Body of pancreas (tissue), 4 donors: ENCODE results near the gene GRPEL2. TPM values are rescaled to one million over a fixed set of nuclear protein-coding genes. Genes with fewer than 3 reads are reported as not detected.

Experiments
- ATAC-seq: fragments of 150-250 bp; one replicate; pipeline ENCODE4 v1.9.1; 2016
- DNase-seq, 4 donors: peaks; one replicate each; pipeline ENCODE4 v3.0.0-alpha.2; 2019
- H3K27ac ChIP-seq, 4 donors: fragments of 200-600 bp; sonication (generic); 1 replicate in 3 of 4; 2 replicates in 1 of 4; pipeline versions ENCODE4 v1.5.1 to v1.6.1; 2016 to 2019; ENCODE audit warnings: mild to moderate bottlenecking in 1 of 4, mixed read lengths in 1 of 4, moderate library complexity in 1 of 4
- H3K27me3 ChIP-seq, 2 donors: fragments of 200-600 bp; sonication (generic); one replicate each; pipeline ENCODE4 v1.6.0; 2016; ENCODE audit warnings: mild to moderate bottlenecking in 1 of 2
- H3K36me3 ChIP-seq, 2 donors: fragments of 200-600 bp; sonication (generic); replicated peaks in 1 of 2; 2 replicates each; pipeline ENCODE4 v1.5.1; 2016; ENCODE audit warnings: low read depth in 2 of 2; ENCODE audit not compliant: insufficient read depth in 1 of 2
- H3K4me1 ChIP-seq: fragments of 200-600 bp; sonication (generic); one replicate; pipeline ENCODE4 v1.6.0; 2016
- H3K4me3 ChIP-seq, 2 donors: fragments of 200-600 bp; sonication (generic); 1 replicate in 1 of 2; 2 replicates in 1 of 2; pipeline ENCODE4 v1.5.1; 2016 to 2019
- H3K9me3 ChIP-seq, 3 donors: fragments of 200-600 bp; sonication (generic); 1 replicate in 2 of 3; 2 replicates in 1 of 3; pipeline ENCODE4 v1.5.1; 2016
- CTCF ChIP-seq, 7 experiments: fragments of 450-650 bp in 4 of 7; fragments of 200-600 bp in 3 of 7; sonication (generic) in 3 of 7; IDR thresholded peaks; one replicate each; pipeline ENCODE4 v1.5.1; 2016 to 2019; ENCODE audit warnings: antibody characterized with exemption in 7 of 7
- POLR2A ChIP-seq, 3 donors: fragments of 450-650 bp; IDR thresholded peaks; one replicate each; pipeline ENCODE4 v1.6.1; 2016; ENCODE audit warnings: antibody characterized with exemption in 3 of 3, mild to moderate bottlenecking in 2 of 3
- WGBS, 2 donors: methylation state at CpG; one replicate each; pipeline ENCODE4 v1.1.5; 2017; 5-methylcytosine and 5-hydroxymethylcytosine counted together
- intact Hi-C: fragments of 100-400 bp; cut with DNase I; formaldehyde crosslinking; loops from one replicate; pipeline ENCODE4 v1.15.1; 2023
- total RNA-seq, 2 donors: library from RNA; depleted of rRNA; stranded (reverse); fragments of >200 nt; gene quantifications; one replicate each; pipeline ENCODE4 v1.1.0, GENCODE V29; 2016

The GRPEL2 gene
- total RNA-seq, 2 donors from 2014 or later, result 4.9 to 10.6 TPM

DNA sequence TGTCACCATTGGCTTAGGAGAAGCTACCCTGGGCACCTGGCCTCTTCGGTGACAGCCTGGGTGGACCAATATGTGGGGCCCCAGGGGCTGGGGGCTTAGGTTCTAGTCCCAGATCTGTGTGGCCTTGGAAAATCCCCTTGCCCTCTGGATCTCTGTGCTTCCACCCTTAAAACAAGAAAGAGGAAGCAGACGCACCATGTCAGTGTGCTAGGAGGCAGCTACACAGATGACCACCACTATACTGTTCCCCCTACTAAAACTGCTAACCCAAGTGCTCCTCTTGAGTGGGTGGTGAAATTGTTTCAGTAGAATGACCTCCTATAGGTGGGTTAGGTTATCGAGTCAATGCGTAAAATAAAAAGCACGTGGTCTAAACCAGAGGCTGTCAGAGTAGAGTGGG is 42.7 kb upstream of the GRPEL2 start:
- Histone ChIP-seq H3K4me1 (no peaks in the 10 kb centered on the region), H3K27ac (no peak overlapping the region), H3K9me3 (no peaks in the 10 kb centered on the region), H3K4me3 (no peak overlapping the region), H3K27me3 (no peaks in the 10 kb centered on the region), H3K36me3 (no peaks in the 10 kb centered on the region)
- no peak for TF ChIP-seq POLR2A (IDR thresholded peaks at IDR 0.05)
- intact Hi-C loops, result no loop called here
- DNase-seq, result no peak
- 87 to 89% methylated on average over 5 of the region's 5 CpGs for WGBS, 2 donors
- ATAC-seq, result no peak

GRCh38 chr5:149303210-149303609 is 42.1 kb upstream of the GRPEL2 start:
- Histone ChIP-seq H3K27ac (no peak overlapping the region), H3K4me1 (no peaks in the 10 kb centered on the region), H3K36me3 (no peaks in the 10 kb centered on the region), H3K27me3 (no peaks in the 10 kb centered on the region), H3K4me3 (no peak overlapping the region), H3K9me3 (no peaks in the 10 kb centered on the region)
- intact Hi-C loops, result no loop called here
- 71 to 75% methylated on average over 4 of the region's 4 CpGs for WGBS, 2 donors
- no peak for TF ChIP-seq POLR2A (IDR thresholded peaks at IDR 0.05)
- no peak for TF ChIP-seq CTCF (IDR thresholded peaks at IDR 0.05)
- DNase-seq (no peak), ATAC-seq (no peak)

DNA sequence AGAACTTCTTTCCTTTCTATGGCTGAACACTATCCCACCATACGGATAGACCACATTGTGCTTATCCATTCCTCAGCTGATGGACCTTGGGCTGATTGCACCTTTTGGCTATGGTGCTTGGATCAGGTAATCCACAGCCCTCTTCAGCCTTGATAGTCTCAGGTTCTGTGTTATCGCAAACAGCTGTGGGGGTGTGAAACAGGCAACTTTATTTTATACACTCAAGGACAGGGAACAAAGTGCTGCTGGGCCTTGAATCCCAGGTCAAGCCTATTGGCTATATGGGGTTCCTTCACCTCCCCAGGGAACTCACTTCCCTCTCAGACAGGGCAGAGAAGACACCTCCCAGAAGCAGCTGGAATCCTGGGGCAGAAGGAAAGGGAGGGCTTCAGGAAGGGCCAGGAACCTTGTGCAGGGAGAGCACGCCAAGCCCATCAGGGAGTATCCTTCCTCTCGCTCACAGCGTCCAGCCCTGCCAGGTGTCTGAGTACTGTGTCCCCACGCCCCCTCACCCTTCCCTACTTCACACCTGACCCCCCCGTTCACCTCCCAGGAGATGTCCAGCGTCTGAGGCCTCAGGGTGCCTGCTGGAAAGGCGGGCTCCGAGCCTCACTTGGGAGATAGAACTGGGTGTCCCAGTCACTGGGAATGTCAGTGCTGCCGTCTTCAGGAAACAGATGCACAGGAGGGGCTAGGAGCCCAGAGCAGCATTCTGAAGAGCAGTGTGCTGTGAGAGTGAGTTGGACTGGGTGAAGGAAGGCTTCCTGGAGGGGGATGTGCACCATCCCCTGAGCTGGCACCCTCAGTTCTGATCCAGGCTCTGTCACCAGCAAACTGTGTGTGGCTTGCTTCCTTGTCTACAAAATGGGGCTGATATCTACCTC is 40.9 kb upstream of the GRPEL2 start:
- no peak for TF ChIP-seq CTCF (IDR thresholded peaks at IDR 0.05)
- intact Hi-C loops, result no loop called here
- Histone ChIP-seq H3K4me3 (no peak overlapping the region), H3K27ac (no peak overlapping the region), H3K4me1 (peaks cover 1% of the 10 kb centered on the region), H3K9me3 (no peaks in the 10 kb centered on the region), H3K27me3 (no peaks in the 10 kb centered on the region), H3K36me3 (no peaks in the 10 kb centered on the region)
- no peak for DNase-seq
- WGBS, 2 donors, result 72 to 88% methylated on average over 11 of the region's 11 CpGs
- peak; percentile 27 for ATAC-seq

- ATAC-seq, result no peak
- DNase-seq, result no peak
- Histone ChIP-seq H3K4me3 (no peak overlapping the region), H3K9me3 (no peaks in the 10 kb centered on the region), H3K27me3 (no peaks in the 10 kb centered on the region), H3K36me3 (no peaks in the 10 kb centered on the region), H3K4me1 (peaks cover 5% of the 10 kb centered on the region), H3K27ac (no peak overlapping the region)
- WGBS, 2 donors, result 51 to 54% methylated on average over 6 of the region's 6 CpGs
- no peak for TF ChIP-seq CTCF (IDR thresholded peaks at IDR 0.05)
- no peak for TF ChIP-seq POLR2A (IDR thresholded peaks at IDR 0.05)
- intact Hi-C loops, result no loop called here
These were observed 35.9 kb upstream of the GRPEL2 start for GRCh38 chr5:149309354-149309753.

DNA sequence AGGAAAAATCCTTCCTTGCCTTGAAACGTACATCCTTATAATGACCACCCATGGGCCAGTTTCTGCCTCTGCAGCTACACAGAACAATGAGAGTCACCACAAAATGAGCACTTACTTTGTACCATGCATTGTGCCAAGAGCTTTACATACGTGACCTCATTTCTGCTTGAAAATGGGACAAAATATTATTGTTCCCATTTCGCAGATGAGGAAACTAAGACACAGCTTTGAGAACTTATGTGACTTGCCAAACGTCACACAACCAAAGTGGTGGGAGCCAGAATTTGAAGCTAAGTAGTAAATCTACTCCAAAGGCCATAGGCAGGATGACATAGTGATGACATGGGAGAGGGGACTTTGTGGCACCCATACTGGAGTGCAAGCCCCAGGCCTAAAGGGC is 34.8 kb upstream of the GRPEL2 start:
- Histone ChIP-seq H3K27ac (no peak overlapping the region), H3K27me3 (no peaks in the 10 kb centered on the region), H3K9me3 (no peaks in the 10 kb centered on the region), H3K36me3 (no peaks in the 10 kb centered on the region), H3K4me3 (no peak overlapping the region), H3K4me1 (peaks cover 5% of the 10 kb centered on the region)
- no peak for ATAC-seq
- DNase-seq, result no peak
- no peak for TF ChIP-seq CTCF (IDR thresholded peaks at IDR 0.05)
- no peak for TF ChIP-seq POLR2A (IDR thresholded peaks at IDR 0.05)
- intact Hi-C loops, result no loop called here
- 85 to 87% methylated on average over 4 of the region's 4 CpGs for WGBS, 2 donors
